ENCODE data around the gene GRIK4. TPM values are rescaled to one million over a fixed set of nuclear protein-coding genes. Genes with fewer than 3 reads are reported as not detected.

The GRIK4 gene
- total and polyA plus RNA-seq, 4 donors: 0.41 to 4.9 (median 1.7) TPM

- Histone ChIP-seq H3K9ac (ENCODE audit: insufficient read depth in 1 of 2, low read length in 2 of 2) (no peak overlapping the region), H3K27ac (ENCODE audit: low read depth in 1 of 2, low read length in 1 of 2) (no peak overlapping the region), H3K4me3 (no peak overlapping the region), H3K4me1 (ENCODE audit: control insufficient read depth in 5 of 5, insufficient read depth in 5 of 5, low read length in 5 of 5) (no peaks in the 10 kb centered on the region), H3K9me3 (ENCODE audit: control insufficient read depth in 4 of 4, insufficient read depth in 3 of 4, low read length in 3 of 4) (no peaks in the 10 kb centered on the region), H3K27me3 (ENCODE audit: control insufficient read depth in 3 of 3, insufficient read depth in 3 of 3, low read length in 2 of 3) (no peaks in the 10 kb centered on the region), H3K36me3 (ENCODE audit: control insufficient read depth in 4 of 4, insufficient read depth in 4 of 4, low read length in 4 of 4) (no peaks in the 10 kb centered on the region)
- ATAC-seq (ENCODE audit: insufficient read depth, low FRiP score) (no peak), DNase-seq (no peak)
- TF ChIP-seq CTCF (IDR thresholded peaks at IDR 0.05; ENCODE audit: control extremely low read depth, extremely low read depth): no peak
- WGBS, 2 donors: 92 to 93% methylated on average over 5 of the region's 5 CpGs
Observed at GRCh38 chr11:120811731-120812130, 300.2 kb downstream of the GRIK4 start.

GRCh38 chr11:120814531-120815318 lies 303.2 kb downstream of the GRIK4 start:
- 86 to 87% methylated on average over 21 of the region's 21 CpGs for WGBS, 2 donors
- no peak overlapping the region for H3K9ac ChIP-seq (ENCODE audit: insufficient read depth in 1 of 2, low read length in 2 of 2)
- ATAC-seq (ENCODE audit: insufficient read depth, low FRiP score) (no peak), DNase-seq (no peak)
- no peak overlapping the region for H3K4me3 ChIP-seq
- H3K27me3 ChIP-seq (ENCODE audit: control insufficient read depth in 3 of 3, insufficient read depth in 3 of 3, low read length in 2 of 3): peaks cover 0 to 3% (median 0%) of the 10 kb centered on the region in 3 donors
- no peak overlapping the region for H3K27ac ChIP-seq (ENCODE audit: low read depth in 1 of 2, low read length in 1 of 2)
- H3K4me1 ChIP-seq (ENCODE audit: control insufficient read depth in 5 of 5, insufficient read depth in 5 of 5, low read length in 5 of 5): no peaks in the 10 kb centered on the region
- no peaks in the 10 kb centered on the region for H3K36me3 ChIP-seq (ENCODE audit: control insufficient read depth in 4 of 4, insufficient read depth in 4 of 4, low read length in 4 of 4)
- H3K9me3 ChIP-seq (ENCODE audit: control insufficient read depth in 4 of 4, insufficient read depth in 3 of 4, low read length in 3 of 4): no peaks in the 10 kb centered on the region
- no peak for TF ChIP-seq CTCF (IDR thresholded peaks at IDR 0.05; ENCODE audit: control extremely low read depth, extremely low read depth)

DNA sequence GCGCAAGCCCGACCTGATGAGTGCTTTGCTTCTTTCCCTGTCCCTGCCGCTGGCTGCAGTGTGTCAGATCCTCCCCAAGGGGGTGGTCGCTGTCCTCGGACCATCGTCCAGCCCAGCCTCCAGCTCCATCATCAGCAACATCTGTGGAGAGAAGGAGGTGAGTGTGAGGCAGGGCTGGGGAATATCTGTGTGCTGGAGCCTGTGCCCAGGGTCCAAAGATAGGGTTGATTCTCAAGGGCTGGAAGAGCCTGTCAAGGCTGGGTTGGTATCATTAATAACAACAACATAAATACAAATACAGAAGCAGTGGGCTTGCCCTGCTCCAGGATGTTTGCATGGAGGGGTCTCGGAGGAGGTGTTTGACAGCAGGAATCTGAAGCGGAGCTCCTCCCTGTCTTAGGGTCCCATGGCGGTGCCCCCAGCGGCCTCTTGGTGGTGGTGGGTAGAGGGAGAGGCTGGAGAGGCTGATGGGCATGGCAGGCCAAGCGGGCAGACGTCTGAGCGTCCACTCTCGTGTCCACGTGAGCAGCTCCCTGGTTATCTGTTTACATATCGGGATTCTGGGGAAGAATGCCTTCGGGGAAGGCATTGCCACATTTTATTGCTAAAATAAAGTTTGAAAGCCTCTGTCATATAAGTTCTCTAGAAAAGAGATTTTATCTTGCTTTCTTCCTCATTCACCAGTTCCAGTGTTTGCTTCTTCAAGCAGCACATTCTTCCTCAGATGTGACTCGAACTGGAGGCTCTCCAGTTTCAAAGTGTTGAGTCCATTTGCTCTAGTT lies 304.0 kb downstream of the GRIK4 start:
- no peak overlapping the region for H3K9ac ChIP-seq (ENCODE audit: insufficient read depth in 1 of 2, low read length in 2 of 2)
- H3K4me1 ChIP-seq (ENCODE audit: control insufficient read depth in 5 of 5, insufficient read depth in 5 of 5, low read length in 5 of 5): no peaks in the 10 kb centered on the region
- no peaks in the 10 kb centered on the region for H3K36me3 ChIP-seq (ENCODE audit: control insufficient read depth in 4 of 4, insufficient read depth in 4 of 4, low read length in 4 of 4)
- DNase-seq (no peak), ATAC-seq (ENCODE audit: insufficient read depth, low FRiP score) (no peak)
- H3K27me3 ChIP-seq (ENCODE audit: control insufficient read depth in 3 of 3, insufficient read depth in 3 of 3, low read length in 2 of 3): peaks cover 0 to 3% (median 0%) of the 10 kb centered on the region in 3 donors
- no peak overlapping the region for H3K27ac ChIP-seq (ENCODE audit: low read depth in 1 of 2, low read length in 1 of 2)
- TF ChIP-seq CTCF (IDR thresholded peaks at IDR 0.05; ENCODE audit: control extremely low read depth, extremely low read depth): no peak
- H3K4me3 ChIP-seq: no peak overlapping the region
- no peaks in the 10 kb centered on the region for H3K9me3 ChIP-seq (ENCODE audit: control insufficient read depth in 4 of 4, insufficient read depth in 3 of 4, low read length in 3 of 4)
- WGBS, 2 donors: 81 to 82% methylated on average over 18 of the region's 18 CpGs

Measured in lung (tissue), 12 donors.